ENCODE results near the gene COL4A2. TPM values are rescaled to one million over a fixed set of nuclear protein-coding genes. Genes with fewer than 3 reads are reported as not detected.

The COL4A2 gene
- total and polyA plus RNA-seq, 4 donors: 8.0 to 45.2 (median 40.3) TPM

DNA sequence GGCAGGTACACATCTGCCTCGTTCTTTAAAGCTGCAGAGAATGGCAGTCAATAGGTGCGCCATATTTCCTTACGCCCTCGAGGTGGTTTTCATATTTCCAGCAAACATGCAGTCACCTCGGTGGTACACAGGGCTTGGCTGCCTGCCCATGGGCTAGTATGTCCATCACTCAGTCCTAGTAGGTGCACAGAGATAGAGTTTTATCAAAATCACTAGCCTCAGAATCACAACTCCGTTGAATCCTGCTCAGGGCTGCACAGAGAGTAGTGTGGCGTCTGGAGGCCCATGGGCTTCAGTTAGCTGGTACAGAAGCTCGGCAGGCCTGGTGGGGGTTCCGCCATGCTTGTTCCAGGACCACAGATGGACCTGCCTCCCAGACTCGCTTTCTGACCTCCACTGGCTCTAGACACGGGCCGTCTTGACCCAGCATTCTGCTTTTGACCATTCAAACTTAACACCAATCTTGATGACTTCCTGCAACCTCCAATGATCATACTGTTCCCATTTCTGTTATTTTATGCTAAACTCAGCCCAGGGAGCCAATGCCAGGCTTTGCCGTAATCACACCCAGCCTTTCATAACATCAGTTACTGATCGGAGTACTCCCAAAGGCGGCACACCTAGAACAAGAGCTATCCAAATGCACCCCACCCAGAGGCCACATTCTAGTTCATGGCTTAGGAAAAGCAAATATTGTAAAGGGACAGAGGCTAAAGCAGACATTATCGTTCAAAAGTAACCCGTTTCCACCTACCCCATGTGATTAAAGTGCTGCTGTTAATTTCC is 134.1 kb downstream of the COL4A2 start:
- WGBS: 89% methylated on average over 17 of the region's 17 CpGs
- H3K36me3 ChIP-seq (ENCODE audit: control insufficient read depth in 4 of 4, insufficient read depth in 3 of 4, low read depth in 1 of 4, low read length in 3 of 4): no peaks in the 10 kb centered on the region

More for the DNA sequence above, 134.1 kb downstream of the COL4A2 start:
- TF ChIP-seq FOXA2 (IDR thresholded peaks at IDR 0.05): no peak
- TF ChIP-seq TAF1 (conservative IDR thresholded peaks at IDR 0.05): no peak
- TF ChIP-seq, protein P1, sequence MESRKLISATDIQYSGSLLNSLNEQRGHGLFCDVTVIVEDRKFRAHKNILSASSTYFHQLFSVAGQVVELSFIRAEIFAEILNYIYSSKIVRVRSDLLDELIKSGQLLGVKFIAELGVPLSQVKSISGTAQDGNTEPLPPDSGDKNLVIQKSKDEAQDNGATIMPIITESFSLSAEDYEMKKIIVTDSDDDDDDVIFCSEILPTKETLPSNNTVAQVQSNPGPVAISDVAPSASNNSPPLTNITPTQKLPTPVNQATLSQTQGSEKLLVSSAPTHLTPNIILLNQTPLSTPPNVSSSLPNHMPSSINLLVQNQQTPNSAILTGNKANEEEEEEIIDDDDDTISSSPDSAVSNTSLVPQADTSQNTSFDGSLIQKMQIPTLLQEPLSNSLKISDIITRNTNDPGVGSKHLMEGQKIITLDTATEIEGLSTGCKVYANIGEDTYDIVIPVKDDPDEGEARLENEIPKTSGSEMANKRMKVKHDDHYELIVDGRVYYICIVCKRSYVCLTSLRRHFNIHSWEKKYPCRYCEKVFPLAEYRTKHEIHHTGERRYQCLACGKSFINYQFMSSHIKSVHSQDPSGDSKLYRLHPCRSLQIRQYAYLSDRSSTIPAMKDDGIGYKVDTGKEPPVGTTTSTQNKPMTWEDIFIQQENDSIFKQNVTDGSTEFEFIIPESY (IDR thresholded peaks at IDR 0.05): no peak
- TF ChIP-seq YY1 (IDR thresholded peaks at IDR 0.05): no peak
- no peak for TF ChIP-seq GABPA (IDR thresholded peaks at IDR 0.05 in 1 of 2, conservative IDR thresholded peaks at IDR 0.05 in 1 of 2)
- no peak for TF ChIP-seq JUND (IDR thresholded peaks at IDR 0.05)
- TF ChIP-seq, protein P2, sequence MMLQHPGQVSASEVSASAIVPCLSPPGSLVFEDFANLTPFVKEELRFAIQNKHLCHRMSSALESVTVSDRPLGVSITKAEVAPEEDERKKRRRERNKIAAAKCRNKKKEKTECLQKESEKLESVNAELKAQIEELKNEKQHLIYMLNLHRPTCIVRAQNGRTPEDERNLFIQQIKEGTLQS (IDR thresholded peaks at IDR 0.05): no peak
- no peak for TF ChIP-seq RAD21 (IDR thresholded peaks at IDR 0.05)
- TF ChIP-seq, protein P3, sequence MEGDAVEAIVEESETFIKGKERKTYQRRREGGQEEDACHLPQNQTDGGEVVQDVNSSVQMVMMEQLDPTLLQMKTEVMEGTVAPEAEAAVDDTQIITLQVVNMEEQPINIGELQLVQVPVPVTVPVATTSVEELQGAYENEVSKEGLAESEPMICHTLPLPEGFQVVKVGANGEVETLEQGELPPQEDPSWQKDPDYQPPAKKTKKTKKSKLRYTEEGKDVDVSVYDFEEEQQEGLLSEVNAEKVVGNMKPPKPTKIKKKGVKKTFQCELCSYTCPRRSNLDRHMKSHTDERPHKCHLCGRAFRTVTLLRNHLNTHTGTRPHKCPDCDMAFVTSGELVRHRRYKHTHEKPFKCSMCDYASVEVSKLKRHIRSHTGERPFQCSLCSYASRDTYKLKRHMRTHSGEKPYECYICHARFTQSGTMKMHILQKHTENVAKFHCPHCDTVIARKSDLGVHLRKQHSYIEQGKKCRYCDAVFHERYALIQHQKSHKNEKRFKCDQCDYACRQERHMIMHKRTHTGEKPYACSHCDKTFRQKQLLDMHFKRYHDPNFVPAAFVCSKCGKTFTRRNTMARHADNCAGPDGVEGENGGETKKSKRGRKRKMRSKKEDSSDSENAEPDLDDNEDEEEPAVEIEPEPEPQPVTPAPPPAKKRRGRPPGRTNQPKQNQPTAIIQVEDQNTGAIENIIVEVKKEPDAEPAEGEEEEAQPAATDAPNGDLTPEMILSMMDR (IDR thresholded peaks at IDR 0.05; ENCODE audit: low read depth, low read length, missing input control): no peak
- TF ChIP-seq, protein P4, sequence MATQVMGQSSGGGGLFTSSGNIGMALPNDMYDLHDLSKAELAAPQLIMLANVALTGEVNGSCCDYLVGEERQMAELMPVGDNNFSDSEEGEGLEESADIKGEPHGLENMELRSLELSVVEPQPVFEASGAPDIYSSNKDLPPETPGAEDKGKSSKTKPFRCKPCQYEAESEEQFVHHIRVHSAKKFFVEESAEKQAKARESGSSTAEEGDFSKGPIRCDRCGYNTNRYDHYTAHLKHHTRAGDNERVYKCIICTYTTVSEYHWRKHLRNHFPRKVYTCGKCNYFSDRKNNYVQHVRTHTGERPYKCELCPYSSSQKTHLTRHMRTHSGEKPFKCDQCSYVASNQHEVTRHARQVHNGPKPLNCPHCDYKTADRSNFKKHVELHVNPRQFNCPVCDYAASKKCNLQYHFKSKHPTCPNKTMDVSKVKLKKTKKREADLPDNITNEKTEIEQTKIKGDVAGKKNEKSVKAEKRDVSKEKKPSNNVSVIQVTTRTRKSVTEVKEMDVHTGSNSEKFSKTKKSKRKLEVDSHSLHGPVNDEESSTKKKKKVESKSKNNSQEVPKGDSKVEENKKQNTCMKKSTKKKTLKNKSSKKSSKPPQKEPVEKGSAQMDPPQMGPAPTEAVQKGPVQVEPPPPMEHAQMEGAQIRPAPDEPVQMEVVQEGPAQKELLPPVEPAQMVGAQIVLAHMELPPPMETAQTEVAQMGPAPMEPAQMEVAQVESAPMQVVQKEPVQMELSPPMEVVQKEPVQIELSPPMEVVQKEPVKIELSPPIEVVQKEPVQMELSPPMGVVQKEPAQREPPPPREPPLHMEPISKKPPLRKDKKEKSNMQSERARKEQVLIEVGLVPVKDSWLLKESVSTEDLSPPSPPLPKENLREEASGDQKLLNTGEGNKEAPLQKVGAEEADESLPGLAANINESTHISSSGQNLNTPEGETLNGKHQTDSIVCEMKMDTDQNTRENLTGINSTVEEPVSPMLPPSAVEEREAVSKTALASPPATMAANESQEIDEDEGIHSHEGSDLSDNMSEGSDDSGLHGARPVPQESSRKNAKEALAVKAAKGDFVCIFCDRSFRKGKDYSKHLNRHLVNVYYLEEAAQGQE (IDR thresholded peaks at IDR 0.05): no peak
- TF ChIP-seq RXRA (IDR thresholded peaks at IDR 0.05): no peak
- no peak for TF ChIP-seq FOXA1 (IDR thresholded peaks at IDR 0.05)
- Histone ChIP-seq H3K4me1 (ENCODE audit: control insufficient read depth in 4 of 4, insufficient read depth in 4 of 4, low read length in 3 of 4) (no peaks in the 10 kb centered on the region), H3K9ac (ENCODE audit: low read depth in 1 of 2, low read length in 2 of 2) (no peak overlapping the region), H3K27me3 (ENCODE audit: control insufficient read depth in 4 of 4, insufficient read depth in 4 of 4, low read length in 3 of 4) (no peaks in the 10 kb centered on the region), H3K9me3 (ENCODE audit: control insufficient read depth in 4 of 4, low read length in 3 of 4) (no peaks in the 10 kb centered on the region), H3K27ac (ENCODE audit: low read depth in 1 of 2, low read length in 2 of 2) (no peak overlapping the region), H3K4me3 (ENCODE audit: low read depth in 1 of 3, low read length in 3 of 3) (no peak overlapping the region)
- DNase-seq (ENCODE audit: low spot score): no peak

Measured in liver (tissue), 9 donors.